IMR-90 (cell line): ENCODE measurements around the gene CARF.
A peak's percentile ranks its signal among the peaks of the same experiment; 100 is the strongest.

Source experiments
- BHLHE40 ChIP-seq: fragments of 150-350 bp; IDR thresholded peaks from 2 replicates; pipeline ENCODE4 v1.6.1; 2016; ENCODE audit warnings: mild to moderate bottlenecking, low read depth, low read length
- CTCF ChIP-seq: conservative IDR thresholded peaks from 2 replicates; pipeline ENCODE4 v1.5.1; 2012; ENCODE audit warnings: mild to moderate bottlenecking, low read depth, low read length, improper control_type of control experiment
- FOS ChIP-seq: fragments of 150-350 bp; IDR thresholded peaks from 2 replicates; pipeline ENCODE4 v1.6.1; 2016; ENCODE audit warnings: low read depth, low read length
- MAFK ChIP-seq: IDR thresholded peaks from 2 replicates; pipeline ENCODE4 v1.6.1; 2012; ENCODE audit warnings: low read depth, low read length, improper control_type of control experiment
- MXI1 ChIP-seq: IDR thresholded peaks from 2 replicates; pipeline ENCODE4 v1.6.1; 2012; ENCODE audit warnings: low read depth, mild to moderate bottlenecking, low read length, moderate library complexity, borderline replicate concordance
- POLR2A ChIP-seq: IDR thresholded peaks from 2 replicates; pipeline ENCODE4 v1.6.1; 2012; ENCODE audit warnings: mild to moderate bottlenecking, low read depth, low read length
- RAD21 ChIP-seq: IDR thresholded peaks from 2 replicates; pipeline ENCODE4 v1.6.1; 2012; ENCODE audit warnings: low read length, improper control_type of control experiment
- RCOR1 ChIP-seq: IDR thresholded peaks from 2 replicates; pipeline ENCODE4 v1.6.1; 2012; ENCODE audit warnings: mild to moderate bottlenecking, low read length, improper control_type of control experiment; ENCODE audit not compliant: insufficient replicate concordance
- USF2 ChIP-seq: fragments of 150-350 bp; IDR thresholded peaks from 2 replicates; pipeline ENCODE4 v1.6.1; 2017; ENCODE audit warnings: mild to moderate bottlenecking, antibody characterized with exemption, low read length, low read depth

- TF ChIP-seq POLR2A (no peak), CTCF (no peak), RAD21 (no peak), MXI1 (no peak), BHLHE40 (no peak), FOS (no peak), MAFK (0 out of 2 replicates have a peak, but pooled peaks have one; percentile 50), RCOR1 (no peak), USF2 (no peak)
These were observed 1.4 kb upstream of the CARF start for GRCh38 chr2:202910698-202911097.
